GM18526 (cell line): ENCODE data around the gene CCDC192.

Source experiments
- POLR2A ChIP-seq: IDR thresholded peaks from 3 replicates; pipeline ENCODE4 v1.6.1; 2011; ENCODE audit not compliant: insufficient read length; ENCODE audit errors: extremely low read depth

Gene CCDC192, protein sequence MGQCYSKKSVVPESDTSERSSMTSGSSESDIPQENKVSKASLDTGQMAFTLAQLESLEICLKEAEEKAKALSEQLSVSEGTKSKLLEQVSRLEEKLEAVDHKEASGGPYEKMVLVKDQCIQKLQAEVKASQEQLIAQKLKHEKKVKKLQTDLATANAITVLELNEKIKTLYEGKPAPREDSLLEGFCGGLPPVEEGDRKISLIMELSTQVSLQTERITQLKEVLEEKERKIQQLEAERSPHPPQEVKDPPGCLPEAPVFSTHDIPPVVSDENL

DNA sequence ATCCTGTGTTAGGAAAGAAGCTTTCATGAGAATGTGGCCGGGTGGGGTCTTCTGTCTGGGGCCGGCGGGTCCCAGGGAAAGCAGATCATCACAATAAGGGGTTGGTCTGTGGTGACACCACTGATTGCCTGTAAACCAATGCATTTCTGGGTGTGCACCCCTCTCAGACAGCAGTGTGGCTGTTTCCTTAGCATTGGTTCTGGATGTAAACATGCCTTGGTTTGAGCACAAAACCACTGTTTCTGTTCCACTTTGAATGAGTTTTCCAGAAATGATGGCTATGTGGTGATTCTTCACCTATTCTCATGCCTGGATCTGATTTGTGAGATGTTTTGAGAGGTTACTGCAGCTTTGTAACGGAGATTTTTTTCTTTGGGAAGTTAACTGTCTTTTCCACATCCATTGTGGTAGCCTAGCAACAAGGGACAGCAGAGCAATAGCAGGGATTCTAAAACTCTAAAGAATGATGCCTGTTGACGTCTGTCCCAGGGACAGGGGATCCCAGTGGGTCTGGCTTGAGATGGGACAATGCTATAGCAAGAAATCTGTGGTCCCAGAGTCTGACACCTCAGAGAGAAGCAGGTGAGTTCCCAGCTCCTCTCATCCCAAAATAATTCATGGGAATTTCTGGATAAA, at the start of gene CCDC192:
Gene CCDC192, plus strand, starts transcription at position 466 of the 636 bp plus-strand sequence. Its CDS starts 55 bp downstream, at position 521.
- TF ChIP-seq POLR2A = no peak

DNA sequence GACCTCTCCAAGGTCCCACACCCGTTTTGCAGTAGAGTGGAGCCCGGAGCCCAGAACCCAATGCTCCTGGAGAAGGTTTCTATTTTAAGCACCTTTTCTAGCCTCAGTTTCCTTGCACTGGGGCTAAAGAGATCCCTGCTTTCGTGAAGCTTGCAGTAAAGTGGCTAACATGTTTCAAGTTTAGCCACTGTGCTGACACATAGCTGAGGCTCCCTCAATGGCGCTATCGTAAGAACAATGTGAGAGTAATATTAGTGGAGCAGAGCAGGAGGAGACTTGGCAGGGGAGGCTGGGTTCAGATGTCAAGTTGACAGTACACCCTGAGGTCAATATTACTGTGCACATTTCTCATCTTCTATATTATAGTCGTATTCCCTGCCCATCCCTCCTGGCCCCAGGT, 46.4 kb upstream of the CCDC192 start:
- TF ChIP-seq POLR2A = no peak

DNA sequence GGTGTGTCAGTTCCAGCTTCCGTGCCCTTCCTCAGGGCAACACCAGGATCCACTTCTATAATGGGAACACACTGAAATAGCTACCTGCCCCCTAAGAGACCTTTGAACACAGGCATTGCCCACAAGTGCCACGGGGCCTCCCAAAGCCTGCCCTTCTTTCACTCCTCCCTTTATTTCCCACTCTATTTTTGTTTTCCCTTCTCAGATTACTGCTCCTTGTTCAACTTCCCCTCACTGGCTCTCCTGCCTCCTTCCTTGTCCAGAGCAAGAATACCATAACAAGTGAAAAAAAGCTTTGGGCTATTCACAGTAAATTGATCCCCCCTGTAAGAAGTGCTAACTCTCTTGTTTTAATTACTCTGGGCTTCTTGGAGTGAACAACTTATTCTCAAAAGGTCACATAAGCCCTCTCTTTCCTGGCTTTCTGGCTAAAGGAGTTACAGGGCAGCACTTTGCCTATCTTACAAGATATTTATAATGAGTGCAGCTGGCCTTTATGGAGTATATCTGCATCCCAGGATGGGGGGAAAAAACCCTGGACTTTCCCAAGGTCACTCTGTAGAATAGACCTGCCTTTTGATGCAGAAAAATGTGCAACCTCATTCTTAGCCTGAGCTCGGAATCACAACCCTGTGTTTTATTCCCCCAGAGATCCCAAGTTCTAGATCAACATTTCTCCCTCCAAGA, 43.0 kb upstream of the CCDC192 start:
- TF ChIP-seq POLR2A = no peak

DNA sequence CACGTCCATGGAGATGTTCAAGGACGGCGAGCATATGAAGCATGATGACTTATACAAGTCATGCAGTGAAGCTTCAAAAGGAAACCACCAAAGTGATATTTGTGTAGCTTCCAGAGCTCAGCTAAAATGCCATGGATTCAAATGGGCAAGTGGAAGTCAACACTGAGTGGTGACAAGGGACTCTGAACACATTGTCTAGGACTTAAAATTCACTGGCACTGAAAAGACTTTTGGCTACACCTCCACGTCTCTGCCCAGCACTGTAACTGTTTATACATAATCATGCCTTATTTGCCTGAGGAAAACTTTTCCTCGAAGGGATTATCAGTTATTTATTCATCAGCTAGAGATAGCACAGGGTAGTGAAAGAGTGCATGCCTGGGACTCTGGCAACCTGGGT, 39.1 kb upstream of the CCDC192 start:
- no peak for TF ChIP-seq POLR2A

DNA sequence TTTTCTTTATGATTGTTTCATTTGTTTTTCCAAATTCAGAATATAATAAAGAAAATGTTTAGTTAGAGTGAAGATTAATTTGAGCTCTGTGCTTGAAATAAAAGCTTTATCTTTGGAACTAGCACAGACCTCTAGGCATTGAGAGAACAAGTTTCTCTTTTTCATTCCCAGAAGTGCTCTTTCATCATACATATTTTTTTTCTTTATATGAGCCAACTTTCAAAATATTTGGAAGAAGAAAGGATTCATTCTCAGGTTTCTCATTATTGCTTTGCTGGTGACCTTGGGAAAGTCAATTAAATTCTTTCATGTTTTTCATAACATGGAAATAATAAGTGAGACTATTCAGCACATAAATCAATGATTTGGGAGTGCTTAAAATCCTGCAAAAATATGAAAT, 37.5 kb upstream of the CCDC192 start:
- no peak for TF ChIP-seq POLR2A

DNA sequence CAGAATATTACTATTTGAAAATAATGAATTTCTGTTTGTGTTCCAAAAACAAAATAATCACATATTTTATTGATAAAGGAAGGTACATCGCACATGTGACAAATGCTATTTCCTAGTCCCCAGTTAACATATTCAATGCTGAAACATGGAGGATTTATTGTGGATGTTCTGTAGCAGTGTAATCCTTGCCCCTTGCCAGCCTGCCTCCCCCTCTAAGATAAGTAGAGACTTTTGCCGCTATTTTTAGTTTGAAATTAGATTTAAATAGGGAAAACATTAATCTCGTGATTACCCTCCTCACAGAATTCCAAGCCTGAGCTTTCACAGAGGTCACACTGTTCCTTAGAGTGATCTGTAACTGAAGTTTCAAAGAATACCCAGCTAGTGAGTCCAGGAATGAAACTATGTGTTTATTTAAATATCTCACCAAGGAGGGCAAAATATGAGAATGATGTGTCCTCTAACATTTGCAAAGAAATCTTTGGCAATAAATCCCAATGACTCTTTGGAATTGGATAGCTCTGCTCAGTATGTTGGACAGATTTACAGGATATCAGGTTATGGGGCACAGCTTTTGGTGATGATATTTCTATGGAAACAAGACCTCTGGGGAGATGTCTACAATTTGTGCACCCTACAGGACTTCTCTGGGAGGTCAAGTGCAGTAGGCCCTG, 37.0 kb upstream of the CCDC192 start:
- TF ChIP-seq POLR2A = no peak

DNA sequence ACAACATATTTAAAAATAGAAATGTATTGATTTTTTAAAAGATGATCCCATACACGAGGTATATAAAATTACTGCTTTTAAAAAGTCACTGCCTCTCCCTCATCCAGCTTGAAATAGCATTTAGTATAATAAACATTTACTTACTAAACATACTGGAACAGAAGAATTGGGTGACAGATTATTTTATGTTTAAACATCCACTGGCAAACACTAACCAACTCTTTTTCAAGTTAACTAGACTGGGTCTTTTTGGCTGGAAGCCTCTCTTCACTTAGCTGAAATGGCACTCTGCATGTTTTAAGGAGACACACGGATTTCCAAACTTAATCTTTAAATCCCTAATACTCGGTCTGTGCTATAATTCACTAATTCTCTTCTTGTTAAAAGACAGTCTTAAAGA, 35.3 kb upstream of the CCDC192 start:
- no peak for TF ChIP-seq POLR2A

DNA sequence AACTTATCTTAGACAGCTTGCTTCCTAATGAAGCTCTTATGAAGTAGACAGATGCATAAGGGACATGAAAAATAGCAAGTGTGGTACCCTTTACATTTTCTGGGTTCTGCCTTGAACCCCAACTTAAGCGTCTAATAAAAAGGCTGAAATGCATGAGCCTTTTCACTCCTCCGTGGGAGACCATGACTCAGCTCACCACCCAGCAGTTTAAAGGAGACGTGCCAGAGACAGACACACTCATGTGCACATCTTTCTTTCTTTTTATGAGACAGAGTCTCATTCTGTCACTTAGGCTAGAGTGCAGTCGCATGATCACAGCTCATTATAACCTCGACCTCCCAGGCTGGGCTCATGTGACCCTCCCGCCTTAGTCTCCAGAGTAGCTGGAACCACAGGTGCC, 32.0 kb upstream of the CCDC192 start:
- TF ChIP-seq POLR2A = no peak

DNA sequence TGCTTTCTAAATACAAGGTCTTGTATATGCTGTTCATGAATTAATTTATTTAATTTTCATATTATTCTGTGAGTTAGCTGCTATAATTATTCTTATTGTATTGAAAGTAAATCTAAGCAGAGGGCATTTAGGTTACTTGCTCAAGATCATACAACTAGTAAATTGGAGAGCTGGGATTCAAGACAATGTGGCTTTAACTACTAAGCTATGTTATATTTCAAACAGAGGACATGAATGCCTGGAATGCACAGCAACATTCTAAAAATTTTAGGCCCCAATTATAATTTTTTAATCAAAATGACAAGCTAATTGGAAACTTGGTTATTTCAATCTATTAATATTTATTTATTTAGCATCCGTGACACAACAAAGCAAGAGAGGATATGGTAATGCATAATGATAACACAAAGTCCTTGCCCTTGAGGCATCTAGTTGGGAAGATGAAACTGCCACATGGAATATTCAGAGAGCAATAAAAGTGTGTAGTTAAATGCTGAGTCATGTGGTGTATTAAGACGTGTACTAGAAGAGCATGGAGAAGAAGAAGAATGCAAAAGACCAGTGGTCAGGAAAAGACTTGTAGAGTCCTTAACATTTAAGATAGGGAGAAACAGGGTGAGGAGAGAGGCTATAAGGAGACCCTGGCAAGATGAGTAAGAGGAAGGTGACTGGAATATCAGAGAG, 29.9 kb upstream of the CCDC192 start:
- TF ChIP-seq POLR2A = no peak

DNA sequence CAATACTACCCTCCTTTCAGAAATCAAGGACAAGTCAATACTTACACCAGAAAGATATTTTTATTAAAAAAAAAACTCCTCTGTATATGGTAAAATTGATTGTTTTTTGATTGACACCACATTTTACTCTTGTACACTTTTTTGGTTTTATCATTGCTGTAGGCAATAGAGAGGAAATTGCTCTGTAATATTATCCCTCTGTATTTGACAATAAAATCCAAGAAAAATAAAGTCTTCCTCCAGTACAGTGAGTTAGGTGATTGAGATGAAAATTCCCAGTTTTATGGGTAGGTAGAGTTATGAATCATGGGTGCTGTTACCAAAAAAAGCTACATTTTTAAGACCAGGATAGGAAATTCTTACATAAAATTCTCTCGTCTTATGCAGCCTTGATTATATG, 22.6 kb upstream of the CCDC192 start:
- no peak for TF ChIP-seq POLR2A

DNA sequence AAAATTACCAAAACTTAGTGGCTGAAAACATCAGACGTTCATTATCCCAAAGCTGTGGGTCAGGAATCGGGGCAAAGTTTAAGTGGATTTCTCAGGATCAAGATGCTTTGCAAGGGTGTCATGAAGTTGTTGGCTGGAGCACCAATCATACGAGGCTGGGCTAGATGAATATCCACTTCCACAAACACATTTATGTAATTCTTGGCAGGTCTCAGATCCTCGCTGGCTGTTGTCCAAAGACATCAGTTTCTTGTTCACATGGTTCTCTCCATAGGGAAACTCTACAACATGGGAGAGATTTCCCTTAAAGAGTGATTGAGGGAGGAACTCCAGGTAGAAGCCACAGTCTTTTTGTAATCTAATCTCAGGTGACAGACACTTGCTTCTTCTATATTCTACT, 20.2 kb upstream of the CCDC192 start:
- no peak for TF ChIP-seq POLR2A

DNA sequence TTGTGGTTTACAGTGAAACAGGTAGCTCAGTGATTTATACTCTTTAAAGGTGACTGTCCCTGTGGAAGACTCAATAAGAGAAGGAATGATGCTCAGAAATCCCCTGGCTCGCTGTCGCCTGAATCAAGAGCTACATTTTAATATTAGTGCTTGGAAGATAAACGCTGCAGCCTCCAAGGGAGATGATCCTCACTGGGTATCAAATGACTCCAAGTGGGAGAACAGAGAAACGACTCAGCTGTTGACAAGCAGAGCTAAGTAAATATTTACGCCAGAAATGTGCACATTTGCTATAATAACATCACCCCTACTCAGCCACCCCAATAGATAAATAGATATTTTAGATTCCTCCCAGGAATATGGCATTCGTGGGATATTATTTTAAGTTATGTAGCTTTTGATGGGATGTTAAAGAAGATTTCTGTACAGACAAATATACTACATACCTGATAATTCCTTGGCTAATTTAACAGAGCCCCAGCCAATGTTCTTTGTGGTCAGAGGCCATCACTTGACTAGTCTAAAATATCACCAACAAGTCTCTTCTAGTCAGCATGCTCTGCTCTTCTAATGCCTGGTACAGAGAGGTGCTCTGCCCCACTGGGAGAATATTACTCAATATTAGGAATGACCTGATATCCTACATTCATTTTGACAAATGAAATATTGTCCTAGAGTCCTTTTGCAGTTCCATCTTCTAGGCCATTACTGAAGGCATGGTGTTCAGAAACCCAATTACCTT, 18.3 kb upstream of the CCDC192 start:
- no peak for TF ChIP-seq POLR2A

DNA sequence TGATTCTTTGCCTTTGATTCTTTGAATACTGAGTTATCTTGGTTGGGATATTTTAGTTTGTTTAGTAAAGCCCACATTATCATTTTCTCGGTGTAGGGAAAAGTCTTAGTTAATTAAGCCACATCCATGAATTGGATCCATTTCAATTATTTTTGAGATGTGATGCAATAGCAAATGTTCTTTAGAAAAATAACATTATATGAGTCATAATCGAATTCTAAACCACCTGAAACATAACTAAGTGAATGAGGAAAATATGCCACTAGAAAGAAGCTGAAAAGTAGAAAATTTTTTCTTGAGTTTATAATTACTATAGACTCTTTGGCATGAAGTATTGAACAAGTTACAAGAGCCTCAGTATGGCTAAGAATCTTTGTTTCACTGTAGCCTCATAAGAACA, 17.5 kb upstream of the CCDC192 start:
- TF ChIP-seq POLR2A = no peak

DNA sequence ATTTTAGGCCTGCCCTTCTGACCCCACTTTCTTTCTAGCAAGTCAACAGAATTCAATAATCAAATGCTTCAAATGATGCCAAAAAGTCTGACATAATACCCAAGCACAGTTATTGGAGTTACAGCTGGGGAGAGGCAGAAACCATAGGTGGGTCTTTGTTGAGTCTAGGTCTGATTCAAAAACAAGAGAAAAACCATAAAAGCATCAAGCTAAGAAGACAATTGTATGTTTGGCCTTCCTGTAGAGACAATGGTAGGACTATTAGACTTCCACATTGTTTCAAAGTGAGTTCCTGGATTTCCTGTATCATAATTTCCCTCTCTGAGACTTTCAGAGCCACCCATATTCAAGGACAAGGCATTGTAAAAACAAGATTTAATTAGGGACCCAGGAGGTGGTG, 16.8 kb upstream of the CCDC192 start:
- TF ChIP-seq POLR2A = no peak
